Kidney glomerular epithelial cell (primary cell): ENCODE data around the gene TMEM259.

ENCODE experiments used
- DNase-seq: peaks from one replicate; lab custom pipeline; 2025; lab: John Stamatoyannopoulos, UW

TMEM259 gene

GRCh38 chr19:986083-986482 is 34.8 kb downstream of the TMEM259 start:
- no peak for DNase-seq

- DNase-seq, result peak; percentile 76
Observed at GRCh38 chr19:984165-984967, 36.6 kb downstream of the TMEM259 start, which contains the start of gene WDR18. Gene WDR18 (plus strand): TSS chr19:984345. CDS start chr19:984354, 9 bp downstream.

DNA sequence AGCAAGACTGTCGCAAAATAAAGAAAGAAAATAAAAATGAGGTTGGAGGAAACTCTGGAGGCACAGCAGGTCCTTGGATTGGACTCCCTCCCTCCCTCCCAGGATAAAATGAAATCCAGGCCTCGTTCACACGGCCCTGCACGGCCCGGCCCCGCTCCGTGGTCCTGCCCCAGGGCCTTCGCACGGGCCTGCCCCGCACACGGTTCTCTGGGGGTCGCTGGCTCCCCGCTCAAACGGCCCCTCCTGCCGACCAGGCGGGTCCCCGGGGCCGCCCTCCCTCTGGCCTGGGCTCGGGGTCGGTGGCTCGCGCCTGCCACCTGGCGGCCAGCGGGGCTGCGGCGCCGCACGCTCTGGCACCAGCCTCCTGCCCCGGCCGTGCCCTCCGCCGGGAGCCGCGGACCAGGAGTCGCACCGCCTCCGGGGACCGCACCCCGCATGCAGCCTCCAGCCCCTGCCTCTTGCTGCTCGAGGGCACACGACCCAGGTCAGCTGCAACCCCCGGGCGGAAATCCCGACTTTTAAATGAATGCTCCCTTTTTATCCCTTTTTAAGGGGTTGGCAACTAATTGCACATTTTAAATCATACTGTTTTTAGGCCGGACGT is 38.3 kb downstream of the TMEM259 start:
- peak; percentile 13 for DNase-seq

GRCh38 chr19:980133-980998 is 40.6 kb downstream of the TMEM259 start:
- DNase-seq, result no peak

DNA sequence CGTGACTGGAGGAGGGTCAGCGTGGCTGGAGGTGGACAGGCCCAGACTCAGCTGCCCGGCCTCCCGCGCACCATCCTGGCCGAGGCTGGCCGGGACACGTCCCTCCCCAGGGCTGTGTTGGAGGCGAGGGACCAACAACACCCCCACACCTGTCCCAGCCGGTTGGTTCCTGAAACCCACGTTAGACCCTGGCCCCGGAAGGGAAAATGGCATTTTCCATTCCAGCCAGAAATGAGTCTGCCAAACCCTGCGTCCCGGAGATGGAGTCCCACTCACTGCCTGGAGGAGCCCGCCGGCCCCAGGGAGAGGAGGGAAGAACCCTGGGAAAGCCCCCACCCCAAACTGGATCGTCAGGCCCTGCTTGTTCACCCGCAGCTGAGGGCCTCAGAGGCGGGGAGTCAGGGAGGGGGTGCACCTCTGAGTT is 41.6 kb downstream of the TMEM259 start:
- no peak for DNase-seq

- no peak for DNase-seq
Observed at GRCh38 chr19:977058-977464, 43.9 kb downstream of the TMEM259 start.

DNA sequence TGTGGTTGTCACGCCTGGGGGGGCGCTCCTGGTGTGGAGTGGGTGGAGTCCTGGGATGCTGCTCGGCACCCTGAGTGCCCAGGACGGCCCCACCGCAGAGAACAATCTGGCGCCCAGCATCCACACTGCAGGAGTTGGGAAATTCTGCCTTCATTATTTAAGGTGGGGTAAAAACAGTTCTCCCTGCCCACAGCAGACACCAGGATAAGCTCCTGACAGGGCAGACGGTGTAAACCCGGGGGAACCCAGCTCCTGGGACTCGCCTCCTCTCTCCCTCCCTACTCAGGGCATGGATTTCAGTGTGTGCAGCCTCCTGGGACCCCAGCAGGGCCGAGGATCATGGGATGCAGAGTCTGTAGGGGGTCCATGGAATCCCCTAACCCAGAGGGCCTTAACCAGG is 44.4 kb downstream of the TMEM259 start:
- DNase-seq, result no peak

DNA sequence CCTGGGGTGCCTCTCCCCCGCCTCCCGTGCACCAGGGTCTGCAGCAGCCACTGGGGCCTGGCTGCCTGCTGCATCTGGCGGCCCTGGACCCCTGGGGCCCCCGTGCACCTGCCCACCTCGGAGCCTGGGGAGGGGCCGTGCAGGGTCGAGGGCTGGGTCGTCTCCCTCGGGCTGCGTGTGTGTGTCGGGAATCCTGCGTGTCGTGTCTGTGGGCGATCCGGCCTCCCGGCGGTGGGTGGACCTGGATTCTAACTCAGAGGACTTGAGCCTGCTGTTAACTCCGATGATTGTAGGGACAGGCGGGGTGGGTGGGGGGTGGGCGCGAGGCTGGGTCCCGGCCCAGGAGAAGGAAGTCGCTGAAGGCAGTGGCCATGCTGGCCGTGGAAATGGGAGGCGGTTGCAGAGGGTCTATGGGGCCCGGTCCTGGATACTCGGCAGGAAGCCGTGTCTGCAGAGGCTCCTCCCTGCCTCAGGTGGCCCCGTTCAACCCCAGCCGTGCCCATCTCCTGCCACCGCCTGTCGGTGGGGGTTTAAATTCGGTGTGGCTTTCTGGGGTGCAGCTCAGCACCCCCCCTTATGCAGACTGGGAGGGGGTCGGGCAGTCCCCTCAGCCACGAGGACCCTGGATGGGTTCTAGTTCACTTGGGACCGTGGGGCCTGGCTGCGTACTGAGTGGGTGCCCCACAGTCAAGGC is 46.2 kb downstream of the TMEM259 start:
- DNase-seq, result no peak

DNA sequence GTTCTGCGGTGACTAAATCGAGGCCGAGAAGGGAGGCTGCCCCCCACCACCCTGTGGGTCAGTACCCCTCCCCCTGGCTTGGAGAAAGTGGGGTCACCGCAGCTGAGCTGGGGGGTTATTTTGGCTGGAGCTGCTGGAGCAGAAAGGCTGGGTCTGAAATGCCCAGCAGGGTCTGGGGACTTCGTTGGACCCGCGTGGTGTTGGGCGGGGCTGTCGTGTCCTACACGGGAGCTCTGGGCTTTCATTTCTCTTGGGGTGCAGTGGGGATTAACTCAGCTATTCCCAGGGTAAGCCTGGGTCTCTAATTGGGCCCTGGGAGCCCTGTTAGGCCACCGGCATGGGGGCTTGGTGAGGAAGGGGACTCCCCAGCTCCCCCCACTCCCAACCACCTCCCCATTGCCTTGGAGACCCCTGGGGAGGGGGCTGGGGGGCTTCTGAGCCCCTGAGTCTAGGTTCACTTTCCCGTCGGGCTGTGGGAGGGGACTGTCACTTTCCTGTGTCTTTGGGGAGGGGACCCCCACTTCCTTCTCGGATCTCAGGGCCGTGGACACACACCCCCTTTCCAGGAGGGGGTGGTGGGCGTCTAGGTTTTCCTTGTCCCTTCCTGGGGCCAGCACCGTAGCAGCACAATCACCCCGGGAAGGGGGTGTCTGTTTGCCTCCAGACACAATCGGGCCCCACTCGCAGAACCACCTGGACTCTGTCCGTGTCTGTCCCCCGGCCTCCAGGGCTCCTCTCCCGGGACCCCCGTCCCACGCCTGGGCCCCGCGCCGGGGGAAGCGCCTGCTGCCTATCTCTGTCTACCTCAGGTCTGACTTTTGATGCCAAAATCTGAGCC is 47.0 kb downstream of the TMEM259 start:
- DNase-seq, result no peak

DNA sequence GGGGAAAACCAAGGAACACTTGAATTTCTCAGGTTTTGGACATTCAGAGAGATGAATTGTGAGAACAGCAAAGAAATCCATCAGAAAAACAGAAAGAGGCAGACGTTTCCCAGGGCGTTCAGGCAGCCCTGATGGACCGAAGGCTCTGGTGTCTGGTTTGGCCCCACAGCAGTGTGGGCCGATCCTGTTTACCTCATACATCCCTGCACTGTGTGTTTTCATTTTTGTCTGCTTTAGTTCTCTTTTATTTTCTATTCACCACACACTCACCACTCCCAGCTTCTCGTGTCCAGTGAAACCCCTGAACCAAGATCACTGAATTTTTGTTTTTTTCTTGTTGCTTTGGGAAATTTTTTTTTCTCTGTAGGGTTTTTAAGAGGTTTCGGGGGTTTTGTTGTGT is 48.6 kb downstream of the TMEM259 start:
- DNase-seq, result no peak

DNA sequence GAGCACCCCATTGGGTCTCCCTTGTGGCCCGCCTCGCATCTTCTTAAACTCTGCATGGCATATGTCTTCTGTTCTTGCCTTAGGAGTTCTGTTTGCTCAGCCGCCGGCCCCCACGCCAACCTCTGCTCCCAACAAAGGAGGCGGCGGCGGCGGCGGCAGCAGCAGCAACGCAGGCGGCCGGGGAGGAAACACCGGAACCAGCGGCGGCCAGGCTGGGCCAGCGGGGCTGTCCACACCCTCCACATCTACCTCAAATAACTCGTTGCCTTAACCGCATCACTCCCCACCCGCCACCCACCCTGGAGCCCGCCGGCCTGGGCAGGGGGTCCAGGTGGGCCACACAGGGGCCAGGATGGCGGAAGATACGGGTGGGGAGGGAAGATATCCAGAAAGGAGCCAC is 49.1 kb downstream of the TMEM259 start:
- no peak for DNase-seq

DNA sequence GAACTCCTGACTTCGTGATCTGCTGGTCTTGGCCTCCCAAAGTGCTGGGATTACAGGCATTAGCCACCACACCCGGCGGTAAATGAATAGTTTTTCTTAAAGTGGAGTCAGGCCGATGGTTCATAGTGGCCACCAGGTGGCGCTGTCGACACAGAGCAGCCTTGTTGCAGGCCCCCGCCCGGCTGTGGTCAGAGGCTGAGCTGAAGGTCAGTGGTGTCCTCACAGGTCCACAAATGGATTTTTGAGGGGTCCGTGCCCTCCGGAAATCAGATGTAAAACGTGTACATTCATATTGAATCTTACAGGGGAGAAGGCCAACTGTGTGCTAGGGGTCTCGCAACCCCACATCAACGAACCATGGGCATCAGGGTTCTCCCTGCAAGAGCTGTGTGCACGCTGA is 50.2 kb downstream of the TMEM259 start:
- no peak for DNase-seq

DNA sequence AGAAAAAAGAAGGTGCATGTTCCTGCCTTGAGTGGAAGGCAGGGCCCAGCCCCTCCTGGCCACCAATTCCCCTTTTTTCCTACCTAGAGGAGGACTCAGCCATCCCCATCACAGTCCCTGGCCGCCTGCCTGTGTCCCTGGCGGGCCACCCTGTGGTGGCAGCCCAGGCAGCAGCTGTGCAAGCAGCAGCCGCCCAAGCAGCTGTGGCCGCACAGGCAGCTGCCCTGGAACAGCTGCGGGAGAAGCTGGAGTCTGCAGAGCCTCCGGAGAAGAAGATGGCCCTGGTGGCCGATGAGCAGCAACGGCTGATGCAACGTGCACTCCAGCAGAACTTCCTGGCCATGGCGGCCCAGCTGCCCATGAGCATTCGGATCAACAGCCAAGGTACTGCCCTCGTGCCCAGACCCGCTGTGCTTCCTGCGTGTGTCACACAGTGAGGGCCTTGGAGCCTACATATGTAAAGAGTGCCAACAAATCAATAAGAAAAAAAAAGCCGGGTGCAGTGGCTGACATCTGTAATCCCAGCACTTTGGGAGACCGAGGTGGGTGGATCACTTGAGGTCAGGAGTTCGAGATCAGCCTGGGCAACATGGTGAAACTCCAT is 54.3 kb downstream of the TMEM259 start:
- DNase-seq, result no peak

DNA sequence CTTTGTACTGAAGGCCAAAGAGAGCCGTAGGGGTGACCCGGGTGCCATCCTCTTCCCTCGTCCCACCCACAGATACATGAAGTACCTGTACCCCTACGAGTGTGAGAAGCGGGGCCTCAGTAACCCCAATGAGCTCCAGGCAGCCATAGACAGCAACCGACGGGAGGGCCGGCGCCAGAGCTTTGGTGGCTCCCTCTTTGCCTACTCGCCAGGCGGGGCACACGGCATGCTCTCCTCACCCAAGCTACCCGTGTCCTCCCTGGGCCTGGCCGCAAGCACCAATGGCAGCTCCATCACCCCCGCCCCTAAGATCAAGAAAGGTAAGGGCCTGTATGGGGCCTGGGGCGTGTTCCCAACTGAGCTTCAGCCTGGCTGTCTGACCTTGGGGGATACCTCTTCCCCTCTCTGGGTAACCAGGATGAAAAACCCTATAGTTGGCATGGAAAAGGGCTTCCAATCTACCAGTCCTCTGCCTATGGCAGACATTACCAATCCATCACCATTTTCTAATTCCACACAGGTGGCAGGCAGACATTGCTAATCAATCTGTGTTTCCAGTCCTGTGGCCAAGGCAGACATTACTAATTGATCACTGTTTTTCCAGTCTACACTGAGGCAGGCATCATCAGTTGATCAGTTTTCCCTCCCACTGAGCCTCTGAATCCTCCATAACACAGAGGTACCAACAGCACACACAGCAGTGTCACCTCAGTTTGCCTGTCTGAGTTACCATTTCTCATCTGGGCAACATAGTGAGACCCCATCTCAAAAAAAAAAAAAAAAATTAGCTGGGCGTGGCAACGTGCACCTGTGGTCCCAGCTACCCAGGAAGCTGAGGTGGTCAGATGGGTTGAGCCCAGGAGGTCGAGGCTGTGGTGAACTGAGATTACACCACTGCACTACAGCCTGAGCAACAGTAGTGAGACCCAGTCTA is 55.9 kb downstream of the TMEM259 start:
- no peak for DNase-seq

DNA sequence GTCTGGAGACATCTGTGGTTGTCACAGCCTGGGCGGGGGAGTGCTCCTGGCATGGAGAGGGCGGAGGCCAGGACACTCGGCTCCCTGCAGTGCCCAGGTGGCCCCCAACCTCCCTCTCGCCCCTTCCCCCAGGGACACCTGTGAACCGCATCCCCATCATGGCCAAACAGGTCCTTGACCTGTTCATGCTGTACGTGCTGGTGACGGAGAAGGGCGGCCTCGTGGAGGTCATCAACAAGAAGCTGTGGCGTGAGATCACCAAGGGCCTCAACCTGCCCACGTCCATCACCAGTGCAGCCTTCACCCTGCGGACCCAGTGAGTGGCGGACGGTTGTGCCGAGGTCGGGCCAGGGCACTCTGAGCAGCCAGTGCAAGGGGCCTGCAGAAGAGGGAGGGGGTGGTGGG is 56.8 kb downstream of the TMEM259 start:
- no peak for DNase-seq

DNA sequence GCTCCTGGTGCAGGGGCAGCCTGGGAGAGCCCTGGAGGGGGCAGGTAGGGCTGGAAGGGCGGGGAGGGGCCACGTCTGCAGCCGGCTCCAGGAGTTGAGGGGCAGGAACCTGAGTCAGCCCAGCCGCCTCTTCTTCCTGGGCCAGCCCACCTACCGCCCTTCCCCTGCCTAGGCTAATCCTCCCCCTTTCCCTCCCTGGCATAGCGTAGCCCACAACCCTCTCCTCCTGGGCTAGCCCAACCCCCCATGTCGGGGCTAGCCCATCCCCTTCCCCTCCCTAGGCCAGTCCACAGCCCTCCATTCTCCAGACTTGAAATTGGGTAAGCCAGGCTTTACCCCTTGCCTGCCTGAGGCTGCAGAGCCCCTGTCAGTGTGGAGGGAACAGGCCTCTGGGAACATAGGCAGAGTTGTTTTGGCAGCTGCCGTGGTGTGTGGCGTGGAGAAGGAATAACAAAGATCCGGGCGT is 57.4 kb downstream of the TMEM259 start:
- DNase-seq, result no peak

- no peak for DNase-seq
Observed at GRCh38 chr19:962683-963400, 58.1 kb downstream of the TMEM259 start.

- DNase-seq, result no peak
Observed at GRCh38 chr19:961866-962620, 58.9 kb downstream of the TMEM259 start.
